GM10847 (cell line): Measurements from ENCODE around the gene RTL10.

Source experiments
- POLR2A ChIP-seq: IDR thresholded peaks from 2 replicates; pipeline ENCODE4 v1.6.1; 2011; ENCODE audit not compliant: insufficient read length; ENCODE audit errors: extremely low read depth

RTL10 gene

DNA sequence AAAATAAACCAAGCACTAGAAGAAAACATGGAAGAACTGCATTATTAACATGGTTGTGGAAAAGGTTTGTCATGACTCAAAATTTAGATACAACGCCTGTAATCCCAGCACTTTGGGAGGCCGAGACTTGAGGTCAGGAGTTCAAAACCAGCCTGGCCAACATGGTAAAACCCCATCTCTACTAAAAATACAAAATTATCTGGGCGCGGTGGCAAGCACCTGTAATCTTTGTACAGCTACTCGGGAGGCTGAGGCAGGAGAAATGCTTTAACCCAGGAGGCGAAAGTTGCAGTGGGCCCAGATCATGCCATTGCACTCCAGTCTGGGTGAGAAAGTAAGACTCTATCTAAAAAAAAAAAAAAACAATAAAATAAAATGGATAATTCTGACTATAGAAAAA is 23.7 kb downstream of the RTL10 start:
- TF ChIP-seq POLR2A = no peak

DNA sequence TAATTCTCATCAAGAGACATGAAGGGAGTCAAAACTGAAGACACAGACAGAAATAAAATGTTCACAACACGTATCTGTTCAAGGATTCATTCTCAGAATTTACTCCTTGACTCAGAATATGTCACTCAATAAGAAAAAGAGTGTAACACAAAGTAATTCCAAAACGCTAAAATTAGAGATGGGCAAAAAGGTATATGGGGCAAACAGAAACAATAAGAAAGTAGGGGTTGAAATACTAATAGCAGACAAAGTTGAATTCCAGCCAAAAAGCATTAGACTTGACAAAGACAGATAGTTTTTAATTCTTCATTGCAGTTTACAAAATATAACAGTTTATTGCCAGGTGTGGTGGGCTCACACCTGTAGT is 26.7 kb downstream of the RTL10 start:
- no peak for TF ChIP-seq POLR2A

DNA sequence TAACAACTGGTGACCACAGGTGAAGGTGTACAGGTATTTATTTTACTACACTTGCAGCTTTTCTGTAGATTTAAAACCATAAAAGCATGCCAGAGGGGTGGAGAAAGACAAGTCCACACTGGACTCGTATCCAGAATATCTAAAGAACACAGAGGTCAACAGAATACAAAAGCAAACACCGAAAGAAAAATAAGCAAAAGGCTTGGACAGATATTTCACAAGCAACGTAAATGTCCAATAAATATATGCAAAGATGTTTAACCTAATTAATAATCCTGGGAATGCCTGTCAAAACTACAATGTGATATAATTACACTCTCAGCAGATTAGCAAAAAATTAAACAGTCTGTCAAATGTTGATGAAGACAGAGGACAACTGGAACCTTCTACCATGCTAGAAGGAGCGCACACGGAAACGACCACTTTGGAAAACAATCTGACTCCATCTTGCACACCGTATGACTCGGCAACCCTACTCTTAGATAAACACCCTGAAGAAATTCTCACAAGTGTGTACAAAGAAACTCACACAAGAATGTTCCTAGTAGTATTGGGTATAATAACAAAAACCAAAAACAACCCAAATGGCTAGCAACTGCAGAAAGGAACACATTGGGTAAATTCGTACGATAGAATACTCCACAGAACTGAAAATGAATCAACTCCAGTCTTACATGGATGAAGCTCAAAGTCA is 27.2 kb downstream of the RTL10 start:
- no peak for TF ChIP-seq POLR2A

DNA sequence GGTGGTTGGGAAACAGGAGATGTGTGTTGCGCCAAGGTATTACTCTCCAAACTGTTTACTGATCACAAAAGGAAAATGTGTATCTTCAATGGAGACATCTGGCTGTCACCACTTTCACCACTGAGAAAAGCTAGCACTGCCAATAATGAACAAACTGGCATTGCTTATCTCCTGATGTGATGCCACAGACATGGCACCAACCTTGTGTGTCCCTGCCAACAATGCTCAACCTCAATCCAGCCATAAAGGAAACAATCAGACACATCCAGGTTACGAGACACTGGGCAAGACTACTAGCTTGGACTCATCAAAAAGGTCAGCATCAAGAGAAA is 28.1 kb downstream of the RTL10 start:
- no peak for TF ChIP-seq POLR2A

DNA sequence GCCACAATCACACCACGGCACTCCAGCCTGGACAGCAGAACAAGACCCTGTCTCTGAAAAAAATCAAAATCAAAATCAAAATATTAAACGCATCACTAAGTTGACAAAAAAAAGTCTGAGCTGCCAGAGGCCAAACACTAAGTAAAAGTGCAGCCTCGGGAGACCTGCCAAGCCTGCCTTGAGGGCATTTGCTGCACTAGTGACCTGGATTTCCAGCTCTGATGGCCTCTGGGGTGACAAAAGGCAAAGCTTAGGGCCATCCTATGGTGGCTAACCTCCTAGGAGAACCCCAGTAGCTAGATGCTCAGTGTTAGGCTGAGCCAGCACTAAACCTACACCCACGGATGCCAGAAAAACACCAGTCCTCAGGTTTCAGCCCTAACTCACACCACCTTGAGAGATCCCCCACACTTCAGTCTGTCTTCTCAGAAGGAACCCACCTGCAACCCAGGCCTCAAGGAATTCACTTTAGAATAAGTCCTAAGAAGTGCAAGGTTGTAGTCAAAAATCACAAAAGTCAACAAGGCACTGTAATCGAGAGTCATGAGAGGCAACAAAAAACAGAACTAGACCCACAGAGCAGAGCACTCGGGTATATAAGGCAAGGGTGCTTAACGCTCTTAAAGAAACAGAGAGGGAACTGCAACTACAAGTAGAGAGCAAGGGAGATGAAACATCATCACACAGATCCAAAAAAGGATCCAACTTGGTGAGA is 28.6 kb downstream of the RTL10 start:
- no peak for TF ChIP-seq POLR2A

DNA sequence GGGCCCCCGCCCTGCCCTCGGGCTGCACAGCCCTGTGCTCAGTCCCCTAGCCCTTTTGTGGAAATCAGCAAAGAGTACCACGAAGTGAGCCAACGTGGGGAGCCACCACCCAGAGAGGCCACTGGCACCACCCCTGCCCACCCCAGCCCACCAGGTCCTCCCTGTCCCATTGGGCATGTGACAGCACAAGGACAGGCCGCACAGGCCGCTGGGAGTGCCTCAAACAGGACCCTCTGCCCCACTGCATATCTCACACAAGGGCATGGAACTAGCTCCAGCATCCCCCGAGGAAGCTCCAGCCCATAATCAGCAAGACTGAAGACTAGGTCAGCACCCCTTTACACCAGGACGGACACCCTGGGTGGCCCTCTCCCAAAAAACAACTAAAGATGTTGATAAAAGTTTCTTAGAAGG is 29.7 kb downstream of the RTL10 start:
- no peak for TF ChIP-seq POLR2A

DNA sequence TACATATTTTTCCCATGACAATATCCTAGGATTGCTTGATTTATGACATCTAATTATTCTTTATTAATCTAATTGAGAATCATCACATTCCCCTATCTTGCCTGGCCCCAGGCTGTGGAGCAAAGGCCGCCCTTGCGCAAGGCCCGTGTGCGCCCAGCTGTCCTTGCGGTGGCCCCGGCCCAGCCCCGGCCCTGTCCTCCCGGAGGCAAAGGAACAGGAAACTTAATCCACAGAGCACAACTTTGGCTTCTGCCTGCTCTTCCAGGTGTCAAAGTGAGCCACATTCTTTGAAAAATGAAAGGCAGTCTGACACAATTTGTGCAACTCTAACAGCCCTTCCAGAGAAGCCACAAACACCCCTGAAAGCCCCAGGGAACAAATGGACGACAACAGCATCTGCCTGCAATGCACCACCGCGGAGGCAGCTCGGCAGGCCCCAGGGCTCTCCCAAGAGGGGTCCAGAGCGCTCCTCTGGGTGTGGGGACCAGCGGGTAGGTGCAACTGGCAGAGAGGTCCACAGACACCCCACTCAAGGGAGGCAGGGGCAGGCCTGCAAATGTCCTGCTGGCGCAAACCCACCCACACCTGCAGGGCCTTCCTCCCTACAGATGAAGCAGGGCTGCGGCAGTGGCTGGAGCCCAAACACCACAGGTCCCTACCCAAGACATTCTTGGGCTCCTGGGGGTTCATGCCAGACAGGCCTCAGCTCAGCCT is 30.3 kb downstream of the RTL10 start:
- no peak for TF ChIP-seq POLR2A

DNA sequence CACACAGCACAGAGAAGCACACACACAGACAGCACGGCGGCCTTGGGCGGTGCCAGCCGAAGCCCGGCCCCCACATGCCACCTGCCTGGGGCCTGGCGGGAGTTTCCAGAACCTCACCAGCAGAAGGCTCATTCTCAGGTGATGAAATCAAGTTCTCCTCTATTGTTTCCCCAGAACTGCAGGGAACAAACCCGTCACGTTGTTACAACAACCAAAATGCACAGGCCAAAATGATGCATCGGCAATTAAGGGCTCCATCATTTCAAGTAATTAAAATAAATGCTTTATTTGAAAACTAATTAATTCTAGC is 30.8 kb downstream of the RTL10 start:
- no peak for TF ChIP-seq POLR2A

DNA sequence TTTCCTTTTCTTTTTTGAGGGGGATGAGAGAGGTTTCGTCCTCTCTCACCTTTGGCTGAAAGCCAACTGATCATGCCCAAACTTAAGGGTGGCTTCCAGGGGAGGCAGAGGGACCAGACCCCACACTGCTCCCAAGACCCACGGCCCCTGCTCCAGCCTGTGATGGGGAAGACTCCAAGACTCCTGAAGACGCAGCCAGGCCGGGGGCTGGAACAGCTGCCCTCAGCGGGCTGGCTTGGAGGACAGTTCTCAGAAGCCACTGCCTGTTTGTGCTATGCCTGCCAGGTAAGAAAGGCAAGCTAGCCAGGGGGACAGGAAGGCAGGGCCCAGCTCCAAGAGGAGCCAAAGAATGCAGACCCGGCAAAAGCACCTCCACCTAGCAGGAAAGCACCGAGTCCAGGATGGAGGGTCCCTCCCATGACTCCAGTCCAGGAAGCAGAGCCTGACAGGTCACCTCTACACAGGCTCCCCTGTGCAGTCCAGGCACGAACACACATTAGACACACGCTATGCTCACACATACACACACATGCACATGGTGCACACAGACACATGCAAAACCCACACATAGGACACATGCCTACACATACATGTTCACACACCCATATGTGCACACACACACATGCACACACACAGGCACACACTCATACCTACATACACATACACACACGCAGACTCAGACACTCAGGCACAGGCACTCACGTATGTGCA is 31.3 kb downstream of the RTL10 start:
- no peak for TF ChIP-seq POLR2A

DNA sequence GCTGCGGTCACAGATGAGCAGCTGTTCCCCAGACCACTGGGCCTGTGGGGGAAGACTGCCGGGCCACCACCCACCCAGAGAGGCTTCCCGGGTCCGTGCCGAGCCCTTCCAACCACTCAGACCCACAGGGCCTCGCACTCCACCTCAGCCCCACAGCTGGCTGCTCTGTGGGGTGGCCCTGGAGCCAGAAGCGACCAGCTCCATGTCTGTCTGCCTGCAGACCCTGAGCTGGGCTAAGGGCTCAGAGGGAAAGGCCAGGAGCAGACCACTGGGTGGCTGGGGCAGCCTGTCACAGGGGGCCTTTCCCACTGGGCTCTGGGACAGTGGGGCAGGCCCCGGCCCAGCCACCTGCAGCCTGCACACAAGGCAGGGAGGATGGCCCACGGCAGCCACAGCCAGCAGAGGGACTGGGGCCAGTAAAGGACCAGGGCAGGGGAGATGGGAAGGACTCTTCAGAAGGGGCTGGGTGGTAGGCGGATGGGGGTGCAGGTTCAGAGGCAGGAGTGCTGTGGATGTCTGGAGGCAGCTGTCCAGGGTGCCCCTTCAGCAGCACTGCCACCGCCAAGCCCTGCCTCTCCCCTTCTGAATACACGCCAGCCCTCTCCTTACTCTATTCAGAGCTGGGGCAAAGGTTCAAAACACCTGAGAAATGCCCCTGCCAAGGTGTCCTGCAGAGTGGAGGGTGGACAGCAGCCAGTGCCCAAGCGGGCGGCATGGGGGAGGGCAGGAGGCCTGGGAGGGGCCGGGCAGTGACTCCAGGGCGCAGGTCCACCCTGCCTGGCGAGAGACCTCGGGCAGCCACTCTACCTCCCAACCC is 32.2 kb downstream of the RTL10 start:
- TF ChIP-seq POLR2A = no peak

DNA sequence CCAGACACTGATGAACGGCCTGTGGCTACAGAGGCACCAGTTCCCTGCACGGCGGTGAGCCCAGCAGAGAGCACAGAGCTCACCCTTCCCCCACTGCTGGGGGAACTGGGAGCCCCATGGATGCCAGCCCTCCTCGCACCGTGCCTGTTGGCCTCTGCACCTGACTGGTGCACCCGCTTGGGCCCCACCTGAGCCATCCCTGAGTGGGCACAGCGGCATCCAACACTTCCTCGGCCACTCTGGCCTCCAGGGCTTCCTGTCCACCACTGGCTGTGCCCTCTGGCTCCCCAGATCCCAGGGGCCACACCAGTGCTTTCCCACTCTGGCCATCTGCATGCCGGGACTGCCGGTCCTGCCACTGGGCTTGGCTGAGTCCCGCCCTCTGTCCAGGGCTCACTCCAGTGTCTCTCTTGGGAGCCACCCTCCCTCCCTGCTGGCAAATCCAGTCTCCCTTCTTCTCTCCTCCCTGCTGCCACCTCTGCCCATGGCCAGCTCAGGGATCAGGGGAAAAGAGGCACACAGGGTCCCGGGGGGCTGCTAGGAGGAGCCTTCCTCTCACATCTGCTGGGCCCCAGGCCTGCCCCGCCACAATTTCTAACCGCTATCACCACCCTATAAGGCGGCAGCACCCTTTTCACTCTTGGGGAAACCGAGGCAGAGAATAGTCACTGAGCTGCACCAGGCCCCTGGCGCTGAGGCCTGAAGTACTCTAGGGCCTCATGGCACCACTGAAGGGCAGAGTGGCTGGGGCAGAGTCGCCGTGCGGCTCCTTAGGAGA is 33.0 kb downstream of the RTL10 start:
- no peak for TF ChIP-seq POLR2A

DNA sequence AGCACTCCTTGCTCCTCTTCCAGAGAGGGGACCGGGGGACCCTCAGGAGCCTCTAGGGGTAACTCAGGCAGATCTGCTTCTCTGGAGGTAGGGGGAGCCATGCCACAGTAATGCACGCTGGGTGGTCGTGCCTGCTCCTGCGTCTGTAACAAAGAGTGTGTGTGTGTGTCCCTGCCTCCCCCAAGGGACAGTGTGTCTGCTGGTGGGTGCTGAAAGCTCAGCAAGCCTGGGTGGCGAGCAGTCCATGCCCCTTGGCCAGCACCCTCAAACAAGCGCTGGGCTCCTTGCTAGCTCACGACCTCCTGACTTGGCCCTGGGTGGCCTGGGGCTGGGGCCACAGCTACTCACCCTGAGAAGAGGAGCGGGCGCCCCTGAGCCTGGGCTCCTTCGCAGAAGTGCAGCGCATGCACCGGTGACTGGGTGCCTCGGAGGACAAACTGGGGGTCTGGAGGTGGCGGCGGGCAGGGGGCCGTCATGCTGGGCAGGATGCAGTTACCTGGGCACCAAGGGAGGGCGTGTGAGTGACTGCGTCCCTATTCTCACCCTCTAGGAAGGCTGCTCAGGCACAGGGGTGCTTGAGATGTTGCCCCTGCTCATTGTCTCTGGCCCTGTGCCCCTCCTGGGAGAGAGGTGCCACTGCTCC is 33.7 kb downstream of the RTL10 start:
- no peak for TF ChIP-seq POLR2A

DNA sequence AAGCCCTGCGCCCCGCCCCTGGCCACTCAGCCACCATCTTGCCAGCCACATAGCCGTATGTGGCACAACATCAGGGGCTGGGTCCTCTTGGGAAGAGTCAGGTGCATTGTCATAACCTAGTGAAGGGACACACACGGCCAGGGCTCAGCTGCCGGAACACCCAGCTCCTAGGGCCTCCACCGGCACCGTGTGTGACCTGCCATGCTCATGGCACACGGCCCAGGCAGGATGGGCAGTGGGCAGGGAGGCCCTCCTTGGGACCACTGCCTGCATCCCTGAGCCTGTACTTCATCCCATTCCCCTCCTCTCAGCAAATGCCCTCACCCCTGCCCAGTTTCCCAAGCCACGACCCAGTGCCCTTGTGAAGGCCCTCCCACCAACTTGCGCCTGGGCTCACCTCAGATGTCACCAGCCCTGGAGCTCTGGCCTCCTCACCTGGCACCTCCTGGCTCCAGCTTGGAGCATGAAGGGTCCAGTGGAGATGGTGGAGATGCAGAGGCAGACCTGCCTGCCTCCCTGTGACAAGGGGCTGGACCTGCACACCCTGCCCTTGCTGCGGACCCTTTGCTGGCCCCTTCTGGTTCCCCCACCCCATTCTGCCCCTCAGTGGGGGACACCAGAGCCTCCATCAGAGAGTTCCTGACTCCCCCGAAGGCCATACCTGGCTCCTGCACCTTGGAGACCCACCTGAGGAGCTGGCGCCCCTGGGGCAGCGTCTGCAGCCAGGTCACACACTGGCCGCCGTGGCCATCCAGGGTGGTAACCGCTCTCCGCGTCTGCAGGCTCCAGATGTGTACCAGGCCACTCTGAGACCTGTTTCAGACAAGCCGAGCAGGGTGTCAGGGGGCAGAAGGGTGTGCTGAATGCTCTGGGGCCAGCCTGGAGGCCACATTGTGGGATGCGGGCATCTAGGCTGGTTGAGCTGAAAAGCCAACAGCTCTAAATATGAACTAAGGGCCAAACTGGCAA is 34.5 kb downstream of the RTL10 start:
- no peak for TF ChIP-seq POLR2A
